HS-5 (cell line): ENCODE measurements around the gene CASZ1.
A peak's percentile ranks its signal among the peaks of the same experiment; 100 is the strongest.

Experiments used
- DNase-seq: peaks from one replicate; pipeline ENCODE4 v3.0.0-alpha.2; 2012; ENCODE audit warnings: low read depth

CASZ1 gene

GRCh38 chr1:10706376-10706913 lies 90.0 kb downstream of the CASZ1 start:
- DNase-seq: no peak

DNA sequence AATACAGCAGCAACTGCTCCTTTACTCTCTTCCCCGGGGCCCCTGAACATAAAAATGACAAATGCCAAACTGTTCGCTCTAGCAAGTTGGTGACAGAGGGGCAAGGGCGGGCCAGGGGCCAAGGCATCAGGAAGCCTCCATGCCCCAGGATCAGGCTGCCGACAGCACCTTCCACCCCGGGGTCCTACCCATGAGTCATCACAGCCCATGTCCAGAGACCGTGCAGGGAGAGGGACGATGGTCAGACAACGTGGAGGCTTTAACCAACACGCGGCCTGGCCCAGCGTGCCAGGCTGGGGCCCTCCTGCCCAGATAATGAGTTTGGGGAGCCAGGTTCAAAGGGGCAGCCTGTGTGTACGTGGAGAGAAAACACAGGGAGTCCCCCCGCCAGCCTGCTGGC lies 90.5 kb downstream of the CASZ1 start:
- no peak for DNase-seq

DNA sequence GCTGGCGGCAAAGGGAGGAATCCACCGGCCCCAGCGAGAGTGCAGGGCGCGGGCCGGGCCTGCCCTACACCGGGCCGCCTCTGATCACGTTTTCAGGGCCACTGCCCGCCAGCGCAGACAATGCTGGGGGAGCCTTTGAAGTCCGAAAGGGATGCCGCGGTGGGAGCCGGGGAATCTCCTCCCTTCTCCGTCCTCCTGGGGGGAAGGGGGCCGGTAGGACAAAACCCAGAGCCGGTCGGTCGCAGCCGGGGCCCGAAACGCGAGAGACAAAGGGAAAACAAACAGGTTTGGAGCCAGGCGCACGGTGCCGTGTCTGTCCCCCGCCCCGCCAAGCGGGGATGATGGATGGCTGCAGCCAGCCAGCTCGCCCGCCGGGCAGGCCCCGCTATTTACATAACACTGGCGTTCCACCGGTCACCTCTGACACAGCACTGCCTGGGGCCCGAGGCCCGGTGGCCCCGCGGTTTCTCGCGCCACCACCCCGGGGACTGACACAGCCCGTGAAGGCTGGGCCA lies 92.0 kb downstream of the CASZ1 start:
- DNase-seq: no peak

GRCh38 chr1:10703702-10704101 lies 92.7 kb downstream of the CASZ1 start:
- no peak for DNase-seq

DNA sequence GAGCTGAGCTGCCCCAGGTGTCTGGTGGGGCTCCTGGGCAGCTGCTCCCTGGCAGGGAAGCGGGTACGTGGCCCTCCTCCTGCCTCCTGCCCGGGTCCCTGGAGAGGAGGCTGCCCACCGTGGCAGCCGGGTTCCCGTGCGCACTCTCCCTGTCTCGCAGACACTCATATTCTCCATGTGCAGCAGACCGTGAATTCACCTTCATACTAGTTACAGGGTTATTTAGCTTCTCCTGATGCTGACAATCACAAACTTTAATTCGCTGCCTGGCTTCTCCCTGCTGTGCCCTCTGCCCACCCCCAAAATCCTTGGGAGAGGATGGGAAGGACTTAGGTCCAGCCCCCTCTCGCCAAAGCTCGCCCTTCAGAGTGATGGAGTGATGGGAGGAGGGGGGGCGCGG lies 95.3 kb downstream of the CASZ1 start:
- DNase-seq: no peak

DNA sequence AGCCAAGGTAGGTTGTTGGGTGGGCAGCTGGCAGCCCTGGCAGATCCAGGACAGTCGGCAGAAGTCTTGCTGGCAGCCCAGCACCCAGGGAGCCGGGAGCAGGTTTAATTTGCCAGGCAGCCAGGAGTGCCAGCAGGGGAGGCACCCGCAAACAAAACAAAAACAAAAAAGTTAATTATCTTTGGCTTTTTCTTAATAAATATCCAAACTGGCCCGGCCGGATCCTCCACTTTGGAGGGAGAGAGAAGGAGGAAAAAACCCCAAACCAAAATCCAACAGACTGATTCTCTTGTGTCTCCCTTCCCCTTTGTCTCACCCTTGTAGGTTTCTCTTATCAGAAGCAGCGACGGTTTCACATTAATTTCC lies 97.0 kb downstream of the CASZ1 start:
- no peak for DNase-seq

- no peak for DNase-seq
Measured at GRCh38 chr1:10698726-10699469, 97.5 kb downstream of the CASZ1 start.

DNA sequence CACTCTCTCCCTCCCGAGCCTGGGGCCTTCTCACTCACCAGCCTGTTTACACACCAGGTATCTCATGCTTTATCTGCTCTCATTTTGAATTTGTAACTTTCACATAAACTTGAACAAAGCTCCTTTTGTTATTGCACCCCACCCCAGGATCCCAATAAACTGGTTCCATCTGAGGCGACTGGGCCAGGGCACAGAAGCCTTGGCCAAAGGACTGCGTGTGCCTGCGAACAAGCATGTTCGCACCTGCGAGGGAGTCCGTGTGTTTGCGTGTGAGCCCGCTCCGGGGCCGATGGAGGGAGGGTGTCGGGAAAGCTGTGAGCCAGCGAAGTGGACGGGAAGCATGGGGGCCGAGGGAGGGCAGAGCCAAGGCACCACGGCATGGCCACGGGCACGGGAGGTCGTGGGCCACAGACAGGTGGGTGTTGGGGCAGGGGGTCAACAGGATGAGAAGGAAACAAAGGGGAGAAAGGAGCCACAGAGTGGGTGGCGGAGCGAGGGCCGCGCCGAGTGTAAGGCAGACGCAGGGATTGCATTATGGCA lies 98.8 kb downstream of the CASZ1 start:
- DNase-seq: no peak

DNA sequence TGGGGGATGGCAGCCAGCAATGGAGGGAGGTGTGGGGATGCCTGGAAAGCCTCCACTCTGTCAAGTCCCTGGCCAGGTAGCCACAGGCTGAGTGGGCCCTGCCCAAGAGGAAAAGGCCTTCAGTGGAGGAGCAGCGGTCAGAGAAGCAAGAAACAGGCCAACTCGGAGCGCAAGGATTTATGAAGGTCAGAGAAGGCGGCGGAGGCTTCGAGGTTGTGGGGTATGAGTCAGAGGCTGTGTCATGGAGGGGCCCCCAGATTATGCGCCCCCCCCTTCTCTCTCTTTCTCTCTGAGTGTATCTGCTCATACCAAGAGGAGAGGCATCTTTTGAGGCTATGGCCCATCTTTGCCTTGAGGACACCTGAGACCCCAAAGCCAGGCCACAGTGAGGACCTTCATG lies 99.5 kb downstream of the CASZ1 start:
- DNase-seq: no peak

GRCh38 chr1:10694633-10695627 lies 101.5 kb downstream of the CASZ1 start:
- DNase-seq: peak; percentile 31

GRCh38 chr1:10694274-10694632 lies 102.2 kb downstream of the CASZ1 start:
- no peak for DNase-seq

GRCh38 chr1:10693497-10694273 lies 102.8 kb downstream of the CASZ1 start:
- no peak for DNase-seq

- DNase-seq: no peak
Measured at GRCh38 chr1:10693152-10693496, 103.3 kb downstream of the CASZ1 start.

DNA sequence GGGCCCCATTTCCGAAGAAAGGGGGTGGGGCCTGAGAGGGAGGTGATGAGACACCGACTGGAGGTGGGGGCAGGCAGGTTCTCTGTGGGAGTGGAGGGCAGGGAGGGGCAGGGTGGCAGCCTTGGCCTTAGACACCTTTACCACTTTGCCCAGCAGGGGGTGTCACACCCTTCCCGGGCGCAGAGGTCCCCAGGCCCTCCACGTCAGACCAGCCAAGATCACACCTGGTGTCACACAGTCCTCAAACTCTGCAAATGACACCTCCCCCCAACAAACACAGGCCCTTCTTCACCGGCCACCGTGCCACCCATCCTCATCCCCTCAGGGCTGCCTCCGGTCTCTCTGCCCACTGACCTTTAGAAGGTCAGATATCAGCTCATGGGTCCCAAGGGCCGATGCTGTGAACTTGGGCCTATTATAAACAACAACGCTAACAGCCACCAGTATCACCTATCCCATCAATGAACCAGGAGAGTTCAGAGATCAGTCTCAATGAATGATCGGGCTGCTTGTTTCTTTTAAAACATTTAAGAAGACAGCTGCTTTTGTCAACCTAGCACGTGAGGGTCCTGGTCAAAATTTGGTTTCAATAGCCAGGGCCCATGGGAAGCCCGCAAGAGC lies 103.9 kb downstream of the CASZ1 start:
- DNase-seq: no peak

- no peak for DNase-seq
Measured at GRCh38 chr1:10691740-10692125, 104.7 kb downstream of the CASZ1 start.

DNA sequence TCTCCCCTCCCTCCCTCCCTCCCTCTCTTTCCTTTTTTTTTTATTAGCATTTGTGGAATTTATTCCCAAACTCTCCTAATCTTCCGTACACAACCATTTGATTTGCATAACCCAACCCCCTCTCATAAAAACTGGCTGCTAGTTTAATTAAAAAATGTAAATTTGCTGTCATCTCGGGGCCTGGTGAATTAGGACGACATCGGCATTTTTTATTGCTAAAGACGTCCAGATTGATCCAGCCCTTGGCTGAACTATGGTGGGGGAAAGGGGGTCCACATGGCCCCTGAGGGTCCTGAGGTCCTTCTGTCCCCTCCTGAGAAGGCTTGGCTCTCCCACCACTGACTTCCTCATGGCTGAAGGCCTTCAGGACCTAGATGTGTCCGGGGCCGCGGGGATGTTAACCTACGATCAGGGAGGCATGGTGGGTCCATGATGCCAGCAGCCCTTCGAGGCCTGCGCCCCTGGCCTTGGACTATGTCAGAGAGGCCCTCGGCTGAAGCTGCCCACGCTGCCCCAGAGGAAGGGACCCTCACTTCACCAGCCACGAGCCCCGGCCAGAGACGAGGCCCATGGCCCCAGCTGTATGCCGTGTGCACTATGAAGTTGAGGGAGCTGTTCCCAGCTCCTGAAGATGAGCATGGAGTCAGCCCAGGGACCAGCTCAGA lies 105.2 kb downstream of the CASZ1 start:
- no peak for DNase-seq

GRCh38 chr1:10690484-10690883 lies 106.0 kb downstream of the CASZ1 start:
- DNase-seq: no peak

DNA sequence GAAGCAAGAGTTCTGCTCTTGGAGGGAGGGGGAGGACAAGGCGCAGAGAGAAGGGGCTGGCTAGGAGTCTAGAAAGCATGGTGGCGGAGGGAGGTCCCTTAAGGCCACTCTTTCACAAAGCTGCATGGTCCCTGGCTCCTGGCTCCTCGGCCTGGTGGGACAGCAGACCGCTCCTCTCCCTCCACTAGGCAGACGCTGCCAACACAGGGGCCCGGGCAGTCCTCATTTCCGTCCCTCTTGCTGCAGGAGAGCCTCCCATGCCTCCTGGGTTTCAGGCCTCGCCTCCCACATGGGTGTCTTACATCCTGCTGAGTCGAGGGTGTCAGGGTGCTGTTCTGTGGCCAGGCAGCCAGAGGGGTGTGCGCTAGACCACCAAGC lies 108.0 kb downstream of the CASZ1 start:
- DNase-seq: no peak

DNA sequence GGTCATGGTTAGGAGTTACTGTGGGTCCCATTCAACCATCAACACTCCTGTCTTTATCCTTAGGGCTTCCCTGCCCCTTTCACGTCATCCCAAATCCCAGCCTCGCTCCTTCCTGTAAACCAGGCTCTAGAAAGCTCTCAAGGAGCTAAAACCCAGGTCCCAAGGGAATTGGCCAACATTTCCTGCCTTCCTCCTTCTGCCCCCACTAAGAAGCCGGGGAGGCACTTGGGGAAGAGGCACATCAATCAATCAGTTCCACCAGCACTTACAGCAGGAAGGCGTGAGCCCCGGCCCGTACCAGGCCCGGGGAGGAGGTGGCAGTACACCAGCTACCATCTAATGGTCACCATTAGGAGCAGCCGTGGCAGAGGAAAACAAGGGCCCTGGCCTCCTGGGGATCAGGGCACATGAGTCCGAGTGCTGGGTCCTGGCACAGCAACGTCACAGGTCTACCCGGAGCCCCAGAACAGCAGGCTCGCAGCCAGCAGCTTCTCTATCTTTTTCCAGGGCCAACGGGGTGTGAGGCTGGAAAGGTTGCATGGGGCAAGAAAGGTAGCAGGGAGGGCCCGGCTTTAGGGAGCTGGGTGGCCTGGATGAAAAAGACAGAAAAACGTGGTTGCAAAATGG lies 108.6 kb downstream of the CASZ1 start:
- no peak for DNase-seq

GRCh38 chr1:10687251-10687651 lies 109.2 kb downstream of the CASZ1 start:
- no peak for DNase-seq
